ENCODE data around the gene XRN2. TPM values are rescaled to one million over a fixed set of nuclear protein-coding genes. Genes with fewer than 3 reads are reported as not detected.
"Not testable (repeated sequence)": the region's sequence is repeated elsewhere in the genome, so short reads cannot be mapped to it uniquely, and the experiment has no call there.

Gene XRN2
- total RNA-seq, 2 donors from 2014 or later = 41.0 to 45.9 TPM

- intact Hi-C loops (cut with DNase I) = no loop called here
- no peak for DNase-seq (ENCODE audit: low spot score)
Measured at GRCh38 chr20:21397341-21398108, 94.4 kb downstream of the XRN2 start, which contains the start of gene NKX2-4. Gene NKX2-4 (minus strand): TSS chr20:21397526. CDS start chr20:21397399, 127 bp downstream.

DNA sequence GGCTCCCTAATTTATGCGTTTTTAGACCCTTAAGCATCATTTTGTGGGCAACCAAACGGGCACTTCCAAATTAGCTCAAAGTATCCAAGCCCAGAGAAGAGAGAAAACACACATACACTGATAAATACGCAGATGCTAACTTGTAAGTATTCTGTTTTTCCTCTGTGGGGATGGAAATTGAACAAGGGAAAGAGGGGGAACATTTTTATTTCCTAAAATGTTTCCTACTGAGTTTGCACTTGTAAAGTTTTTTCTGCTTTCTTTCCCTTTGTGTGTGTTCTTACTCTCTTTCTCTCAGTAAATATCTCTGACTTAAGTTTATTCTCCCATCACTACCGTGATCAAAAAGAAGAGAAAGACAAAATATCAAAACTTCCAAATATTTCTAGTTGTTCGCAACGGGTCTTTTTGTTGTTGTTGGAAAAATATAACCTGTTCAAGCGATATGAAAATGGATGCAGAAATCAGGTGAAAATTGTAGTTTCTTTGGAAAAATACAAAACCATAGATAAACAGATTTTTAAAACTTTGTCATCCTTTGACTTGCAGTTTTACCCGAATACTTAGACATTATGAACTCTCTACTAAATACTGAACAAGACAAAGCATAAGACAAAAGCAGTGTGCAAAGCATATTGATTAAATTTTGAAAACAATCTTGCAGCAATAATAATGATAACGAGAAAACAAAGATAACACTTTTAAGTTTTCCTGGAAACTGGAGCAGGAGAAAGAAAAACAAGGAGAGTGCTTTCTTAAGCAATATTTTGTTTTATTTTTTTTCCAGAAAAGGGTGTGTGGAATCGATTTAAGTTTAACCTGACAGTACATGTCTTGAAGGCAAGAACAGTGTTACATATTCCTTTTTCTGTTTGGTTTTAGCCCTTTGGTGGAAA, 95.2 kb downstream of the XRN2 start:
- no peak for DNase-seq (ENCODE audit: low spot score)
- intact Hi-C loops (cut with DNase I) = no loop called here

DNA sequence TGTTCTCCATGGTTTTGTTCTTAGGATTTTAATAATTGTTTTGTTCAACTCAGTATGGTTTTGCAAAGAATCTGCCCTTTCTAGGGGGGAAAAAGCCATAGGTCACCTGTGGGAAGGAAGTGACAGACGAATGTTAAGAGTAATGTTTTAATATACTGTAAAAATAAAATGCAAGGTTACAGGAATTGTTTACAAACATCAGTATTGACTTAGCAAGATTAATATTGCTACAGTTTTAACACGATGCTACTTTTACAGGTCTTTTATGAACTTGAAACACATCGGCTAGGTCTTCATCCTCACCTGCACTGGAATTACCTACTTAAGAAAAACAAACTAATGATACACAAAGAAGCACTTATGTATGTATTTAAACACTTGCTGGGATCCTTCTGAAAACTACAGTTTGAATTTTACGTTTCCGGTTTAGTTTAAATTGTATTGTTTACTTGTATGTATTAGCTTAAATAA, 95.9 kb downstream of the XRN2 start:
- no peak for DNase-seq (ENCODE audit: low spot score)
- intact Hi-C loops (cut with DNase I) = no loop called here

DNA sequence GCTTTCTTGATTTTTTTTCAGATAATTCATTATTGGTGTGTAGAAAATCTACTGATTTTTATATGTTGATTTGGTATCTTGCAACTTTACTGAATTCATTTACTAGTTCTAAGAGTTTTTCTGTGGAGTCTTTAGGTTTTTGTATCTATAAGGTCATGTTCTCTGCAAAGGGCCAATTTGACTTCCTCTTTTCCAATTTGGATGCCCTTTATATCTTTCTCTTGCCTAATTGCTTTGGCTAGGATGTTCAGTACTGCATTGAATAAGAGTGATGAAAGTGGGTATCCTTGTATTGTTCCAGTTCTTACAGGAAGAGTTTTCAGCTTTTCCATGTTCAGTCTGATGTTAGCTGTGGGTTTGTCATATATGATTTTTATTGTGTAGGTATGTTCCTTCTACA, 108.6 kb downstream of the XRN2 start:
- no peak for DNase-seq (ENCODE audit: low spot score)
- intact Hi-C loops (cut with DNase I) = no loop called here

- DNase-seq (ENCODE audit: low spot score); intact Hi-C loops (cut with DNase I): not testable (repeated sequence)
Measured at GRCh38 chr20:21413996-21414395, 110.9 kb downstream of the XRN2 start.

GRCh38 chr20:21419147-21419546, 116.0 kb downstream of the XRN2 start:
- DNase-seq (ENCODE audit: low spot score); intact Hi-C loops (cut with DNase I): not testable (repeated sequence)

DNA sequence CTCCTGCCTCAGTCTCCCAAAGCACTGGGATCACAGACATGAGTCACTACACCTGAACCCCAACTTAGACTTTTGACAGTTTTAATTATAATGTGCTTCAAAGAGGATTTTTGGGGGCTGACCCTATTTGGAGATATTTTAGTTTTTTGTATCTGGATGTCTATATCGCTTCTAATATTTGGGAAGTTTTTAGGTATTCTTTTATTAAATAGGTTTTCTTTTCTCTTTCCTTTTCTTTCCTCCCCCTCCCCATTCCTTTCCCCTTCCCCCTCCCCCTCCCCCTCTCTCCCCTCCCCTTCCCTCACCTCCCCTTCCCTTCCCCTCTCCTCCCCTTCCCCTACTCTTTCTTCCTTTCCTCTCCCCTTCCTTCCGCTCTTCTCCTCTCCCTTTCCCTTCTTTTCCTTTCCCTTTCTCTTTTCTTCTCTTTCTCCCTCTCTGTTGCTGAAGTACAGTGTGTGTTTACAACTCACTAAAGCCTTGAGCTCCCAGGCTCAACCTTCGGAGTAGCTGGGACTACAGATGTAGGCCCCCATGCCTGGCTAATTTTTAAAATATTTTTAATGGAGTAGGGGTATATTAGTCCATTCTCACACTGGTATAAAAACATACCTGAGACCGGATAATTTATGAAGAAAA, 118.6 kb downstream of the XRN2 start:
- no peak for DNase-seq (ENCODE audit: low spot score)
- intact Hi-C loops (cut with DNase I) = no loop called here

DNA sequence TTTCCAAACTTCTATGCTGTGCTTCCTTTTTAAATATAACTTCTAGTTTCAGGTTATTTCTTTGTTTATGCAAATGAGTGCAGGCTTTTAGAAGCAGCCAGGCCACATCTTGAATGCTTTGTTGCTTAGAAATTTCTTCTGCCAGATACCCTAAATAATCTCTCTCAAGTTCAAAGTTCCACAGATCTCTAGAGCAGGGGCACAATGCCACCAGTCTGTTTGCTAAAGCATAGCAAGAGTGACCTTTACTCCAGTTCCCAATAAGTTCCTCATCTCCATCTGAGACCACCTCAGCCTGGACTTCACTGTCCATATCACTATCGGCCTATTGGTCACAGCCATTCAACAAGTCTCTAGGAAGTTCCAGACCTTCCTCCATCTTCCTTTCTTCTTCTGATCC, 120.6 kb downstream of the XRN2 start:
- DNase-seq (ENCODE audit: low spot score); intact Hi-C loops (cut with DNase I): not testable (repeated sequence)

- intact Hi-C loops (cut with DNase I) = no loop called here
- DNase-seq (ENCODE audit: low spot score) = no peak
Measured at GRCh38 chr20:21424846-21425245, 121.7 kb downstream of the XRN2 start.

GRCh38 chr20:21430020-21430419, 126.9 kb downstream of the XRN2 start:
- intact Hi-C loops (cut with DNase I) = no loop called here
- DNase-seq (ENCODE audit: low spot score) = no peak

- intact Hi-C loops (cut with DNase I) = no loop called here
- no peak for DNase-seq (ENCODE audit: low spot score)
Measured at GRCh38 chr20:21432911-21433310, 129.8 kb downstream of the XRN2 start.

- no peak for DNase-seq (ENCODE audit: low spot score)
- intact Hi-C loops (cut with DNase I) = no loop called here
Measured at GRCh38 chr20:21433329-21433890, 130.3 kb downstream of the XRN2 start.

GRCh38 chr20:21435576-21435975, 132.4 kb downstream of the XRN2 start:
- DNase-seq (ENCODE audit: low spot score) = no peak
- intact Hi-C loops (cut with DNase I) = no loop called here

GRCh38 chr20:21436205-21436604, 133.1 kb downstream of the XRN2 start:
- no peak for DNase-seq (ENCODE audit: low spot score)

GRCh38 chr20:21437248-21437647, 134.1 kb downstream of the XRN2 start:
- no peak for DNase-seq (ENCODE audit: low spot score)
- intact Hi-C loops (cut with DNase I) = no loop called here

More at GRCh38 chr20:21436205-21436604, 133.1 kb downstream of the XRN2 start:
- intact Hi-C loops (cut with DNase I) = no loop called here

GRCh38 chr20:21437816-21438215, 134.7 kb downstream of the XRN2 start:
- no peak for DNase-seq (ENCODE audit: low spot score)
- intact Hi-C loops (cut with DNase I) = no loop called here

Measured in posterior vena cava (tissue), 2 donors.